Measurements from ENCODE around the gene DESI2.

- TF ChIP-seq CTCF (IDR thresholded peaks at IDR 0.05) (no peak), POLR2A (IDR thresholded peaks at IDR 0.05) (no peak)
These were observed 38.7 kb upstream of the DESI2 start for GRCh38 chr1:244614113-244614836.
